SK-N-SH (cell line): Measurements from ENCODE around the gene IFNG-AS1.

Experiments
- CHD2 ChIP-seq: fragments of 150-350 bp; IDR thresholded peaks from 2 replicates; pipeline ENCODE4 v1.6.1; 2018; ENCODE audit warnings: low read length; ENCODE audit not compliant: partially characterized antibody
- EP300 ChIP-seq, 2 experiments: IDR thresholded peaks; 2 replicates each; pipeline versions ENCODE4 v1.4.0 to v1.6.1; 2012; ENCODE audit warnings: borderline replicate concordance in 1 of 2, low read depth in 1 of 2, low read length in 1 of 2
- EZH2phosphoT487 ChIP-seq: fragments of 200-600 bp; sonication (generic); IDR thresholded peaks from 2 replicates; pipeline ENCODE4 v1.6.1; 2017; ENCODE audit warnings: low read depth, mixed run types, mild to moderate bottlenecking, antibody characterized with exemption, moderate library complexity, borderline replicate concordance
- GATA2 ChIP-seq: sonication (generic); formaldehyde crosslinking; IDR thresholded peaks from 2 replicates; pipeline ENCODE4 v1.5.0; 2020; ENCODE audit warnings: mild to moderate bottlenecking, missing genetic modification reagents
- JUND ChIP-seq: IDR thresholded peaks from 2 replicates; pipeline ENCODE4 v1.4.0; 2012
- NRF1 ChIP-seq: IDR thresholded peaks from 2 replicates; pipeline ENCODE4 v1.6.1; 2012; ENCODE audit warnings: low read depth, mild to moderate bottlenecking, low read length
- POLR2AphosphoS5 ChIP-seq: IDR thresholded peaks from 2 replicates; pipeline ENCODE4 v1.6.1; 2012; ENCODE audit warnings: low read depth, low read length
- RXRA ChIP-seq: IDR thresholded peaks from 2 replicates; pipeline ENCODE4 v1.4.0; 2012; ENCODE audit warnings: low read depth, mild to moderate bottlenecking, borderline replicate concordance
- SIN3A ChIP-seq: IDR thresholded peaks from 2 replicates; pipeline ENCODE4 v1.6.1; 2012; ENCODE audit warnings: low read depth, mild to moderate bottlenecking, low read length, moderate library complexity, borderline replicate concordance
- SMC3 ChIP-seq: IDR thresholded peaks from 2 replicates; pipeline ENCODE4 v1.6.1; 2012; ENCODE audit warnings: low read depth, low read length, improper control_type of control experiment
- YY1 ChIP-seq: IDR thresholded peaks from 2 replicates; pipeline ENCODE4 v1.4.0; 2012; ENCODE audit warnings: low read depth, mild to moderate bottlenecking
- TF ChIP-seq, protein P1 (sequence below): fragments of 200-600 bp; sonication (generic); IDR thresholded peaks from 2 replicates; pipeline ENCODE4 v1.6.1; 2017; ENCODE audit warnings: antibody characterized with exemption, mild to moderate bottlenecking, moderate library complexity
- TF ChIP-seq, protein P2 (sequence below): fragments of 150-350 bp; IDR thresholded peaks from 2 replicates; pipeline ENCODE4 v1.6.1; 2016; ENCODE audit warnings: mild to moderate bottlenecking, low read depth, low read length
- TF ChIP-seq, protein P3 (sequence below): IDR thresholded peaks from 2 replicates; pipeline ENCODE4 v1.4.0; 2012; ENCODE audit warnings: low read depth

DNA sequence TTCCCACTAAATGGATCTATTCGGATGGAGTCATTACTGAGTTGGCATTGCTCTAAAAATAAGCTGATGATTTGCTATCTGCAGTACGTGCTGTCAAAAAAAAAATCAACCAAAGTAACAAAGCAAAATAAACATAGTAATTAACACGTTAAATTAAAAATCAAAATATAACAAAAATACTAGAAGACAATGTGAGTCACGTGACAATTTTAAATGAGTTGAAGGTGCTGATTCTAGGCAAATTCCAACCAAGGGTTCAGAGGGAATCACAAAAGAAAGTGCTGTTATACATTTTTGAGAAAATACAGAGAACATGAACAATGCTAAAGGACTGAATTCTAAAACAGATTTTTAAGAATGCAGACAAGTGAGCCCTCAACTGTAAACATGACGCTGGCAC is 45.2 kb upstream of the IFNG-AS1 start:
- TF ChIP-seq, protein P1, sequence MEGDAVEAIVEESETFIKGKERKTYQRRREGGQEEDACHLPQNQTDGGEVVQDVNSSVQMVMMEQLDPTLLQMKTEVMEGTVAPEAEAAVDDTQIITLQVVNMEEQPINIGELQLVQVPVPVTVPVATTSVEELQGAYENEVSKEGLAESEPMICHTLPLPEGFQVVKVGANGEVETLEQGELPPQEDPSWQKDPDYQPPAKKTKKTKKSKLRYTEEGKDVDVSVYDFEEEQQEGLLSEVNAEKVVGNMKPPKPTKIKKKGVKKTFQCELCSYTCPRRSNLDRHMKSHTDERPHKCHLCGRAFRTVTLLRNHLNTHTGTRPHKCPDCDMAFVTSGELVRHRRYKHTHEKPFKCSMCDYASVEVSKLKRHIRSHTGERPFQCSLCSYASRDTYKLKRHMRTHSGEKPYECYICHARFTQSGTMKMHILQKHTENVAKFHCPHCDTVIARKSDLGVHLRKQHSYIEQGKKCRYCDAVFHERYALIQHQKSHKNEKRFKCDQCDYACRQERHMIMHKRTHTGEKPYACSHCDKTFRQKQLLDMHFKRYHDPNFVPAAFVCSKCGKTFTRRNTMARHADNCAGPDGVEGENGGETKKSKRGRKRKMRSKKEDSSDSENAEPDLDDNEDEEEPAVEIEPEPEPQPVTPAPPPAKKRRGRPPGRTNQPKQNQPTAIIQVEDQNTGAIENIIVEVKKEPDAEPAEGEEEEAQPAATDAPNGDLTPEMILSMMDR: no peak
- TF ChIP-seq GATA2 (no peak), EP300 (IDR thresholded peaks at IDR 0.05; ENCODE audit: borderline replicate concordance in 1 of 2, low read depth in 1 of 2, low read length in 1 of 2) (no peak), POLR2AphosphoS5 (no peak), EZH2phosphoT487 (no peak), RXRA (no peak), JUND (no peak), NRF1 (no peak), CHD2 (no peak), YY1 (no peak), SMC3 (no peak), SIN3A (no peak)
- TF ChIP-seq, protein P2, sequence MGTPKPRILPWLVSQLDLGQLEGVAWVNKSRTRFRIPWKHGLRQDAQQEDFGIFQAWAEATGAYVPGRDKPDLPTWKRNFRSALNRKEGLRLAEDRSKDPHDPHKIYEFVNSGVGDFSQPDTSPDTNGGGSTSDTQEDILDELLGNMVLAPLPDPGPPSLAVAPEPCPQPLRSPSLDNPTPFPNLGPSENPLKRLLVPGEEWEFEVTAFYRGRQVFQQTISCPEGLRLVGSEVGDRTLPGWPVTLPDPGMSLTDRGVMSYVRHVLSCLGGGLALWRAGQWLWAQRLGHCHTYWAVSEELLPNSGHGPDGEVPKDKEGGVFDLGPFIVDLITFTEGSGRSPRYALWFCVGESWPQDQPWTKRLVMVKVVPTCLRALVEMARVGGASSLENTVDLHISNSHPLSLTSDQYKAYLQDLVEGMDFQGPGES: no peak
- TF ChIP-seq, protein P3, sequence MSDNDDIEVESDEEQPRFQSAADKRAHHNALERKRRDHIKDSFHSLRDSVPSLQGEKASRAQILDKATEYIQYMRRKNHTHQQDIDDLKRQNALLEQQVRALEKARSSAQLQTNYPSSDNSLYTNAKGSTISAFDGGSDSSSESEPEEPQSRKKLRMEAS: no peak
